NCI-H2029 (cell line): ENCODE measurements around the gene RHNO1.
"Not testable (repeated sequence)": the region's sequence is repeated elsewhere in the genome, so short reads cannot be mapped to it uniquely, and the experiment has no call there.

ENCODE experiments used
- DNase-seq: peaks from one replicate; lab custom pipeline; 2025; lab: John Stamatoyannopoulos, UW

RHNO1 gene

DNA sequence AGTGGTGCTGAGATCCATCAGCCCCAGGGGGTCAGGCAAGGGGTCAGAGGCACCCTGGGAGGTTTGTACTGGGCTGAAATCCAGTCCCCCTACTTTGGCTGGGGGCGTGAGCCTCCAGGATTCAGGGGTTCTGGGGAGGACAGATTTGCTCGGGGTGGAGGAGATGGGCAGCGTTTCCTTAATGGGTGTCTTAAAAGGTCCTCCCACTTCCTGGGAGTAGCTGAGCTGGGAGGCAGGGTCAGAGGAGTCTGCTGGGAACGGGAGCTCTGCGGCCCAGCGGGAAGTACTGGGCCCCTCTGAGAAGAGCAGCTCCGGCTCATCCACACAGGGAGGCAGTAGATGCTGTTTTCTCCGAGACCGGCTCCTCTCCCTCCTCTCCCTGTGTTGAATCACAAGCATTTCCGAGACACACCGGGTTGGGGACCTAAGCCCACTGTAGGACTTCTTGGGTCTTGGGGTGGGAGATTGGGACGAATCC is 18.0 kb upstream of the RHNO1 start:
- no peak for DNase-seq

DNA sequence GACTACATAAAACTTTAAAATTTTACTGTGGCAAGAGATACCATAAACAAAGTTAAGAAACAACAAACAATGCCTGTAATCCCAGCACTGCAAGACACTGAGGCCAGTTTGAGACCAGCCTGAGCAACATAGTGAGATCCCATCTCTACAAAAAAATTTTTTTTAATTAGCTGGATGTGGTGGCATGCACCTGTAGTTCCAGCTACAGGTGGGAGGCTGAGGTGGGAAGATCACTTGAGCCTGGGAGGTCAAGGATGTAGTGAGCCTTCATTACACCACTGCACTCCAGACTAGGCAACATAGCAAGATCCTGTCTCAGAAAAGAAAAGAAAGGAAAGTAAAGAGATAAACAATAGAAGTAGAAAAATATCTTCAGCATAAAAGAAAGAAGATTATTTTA is 16.9 kb upstream of the RHNO1 start:
- DNase-seq, result no peak

DNA sequence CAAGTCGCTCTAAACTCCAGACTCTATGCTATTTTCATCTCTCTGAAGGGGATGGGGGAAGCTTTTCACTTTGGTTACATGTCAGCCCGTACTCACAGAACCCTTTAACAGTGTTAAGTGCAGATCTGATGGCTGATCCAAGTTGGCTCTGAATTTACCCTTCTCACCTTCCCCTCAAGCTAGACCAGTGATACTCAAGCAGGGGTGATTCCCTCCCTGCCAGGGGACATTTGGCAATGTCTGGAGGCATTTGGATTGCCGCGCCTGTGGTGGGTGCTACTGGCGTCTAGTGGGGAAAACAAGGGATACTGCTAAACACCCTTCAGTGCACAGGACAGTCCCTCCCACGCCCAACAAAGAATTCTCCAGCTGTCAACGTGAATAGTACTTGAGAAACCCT is 14.1 kb upstream of the RHNO1 start:
- DNase-seq, result no peak

DNA sequence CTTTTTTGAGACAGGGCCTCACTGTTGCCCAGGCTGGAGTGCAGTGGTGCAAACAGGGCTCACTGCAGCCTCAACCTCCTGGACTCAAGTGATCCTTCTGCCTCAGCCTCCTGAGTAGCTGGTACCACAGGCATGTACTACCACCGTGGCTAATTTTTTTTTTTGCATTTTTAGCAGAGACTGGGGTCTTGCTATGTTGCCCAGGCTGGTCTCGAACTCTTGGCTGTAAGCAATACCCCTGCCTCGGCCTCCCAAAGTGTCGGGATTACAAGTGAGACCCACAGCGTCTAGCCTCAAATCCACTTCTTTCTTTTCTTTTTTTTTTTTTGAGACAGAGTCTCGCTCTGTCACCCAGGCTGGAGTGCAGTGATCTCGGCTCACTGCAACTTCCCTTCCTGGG is 13.6 kb upstream of the RHNO1 start:
- DNase-seq, result not testable (repeated sequence)

DNA sequence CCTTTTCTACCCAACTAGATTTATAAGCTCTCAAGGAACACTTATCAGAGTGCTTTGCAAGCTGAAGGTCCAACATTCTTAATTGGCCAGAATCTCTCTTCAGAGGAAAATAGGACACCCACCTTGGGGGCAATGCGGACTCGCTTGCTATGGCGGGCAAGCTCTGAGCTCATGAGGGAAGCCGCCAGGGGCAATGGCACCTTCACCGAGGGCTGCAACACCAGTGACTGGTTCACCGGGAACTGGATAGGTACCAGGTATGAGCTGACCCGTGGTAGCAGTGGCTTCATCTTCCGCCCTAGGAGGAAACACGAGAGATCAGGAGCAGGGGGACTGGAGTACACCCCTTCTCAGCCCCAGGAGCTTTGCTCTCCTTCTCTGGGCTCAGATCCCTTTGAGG is 12.8 kb upstream of the RHNO1 start:
- DNase-seq, result no peak

DNA sequence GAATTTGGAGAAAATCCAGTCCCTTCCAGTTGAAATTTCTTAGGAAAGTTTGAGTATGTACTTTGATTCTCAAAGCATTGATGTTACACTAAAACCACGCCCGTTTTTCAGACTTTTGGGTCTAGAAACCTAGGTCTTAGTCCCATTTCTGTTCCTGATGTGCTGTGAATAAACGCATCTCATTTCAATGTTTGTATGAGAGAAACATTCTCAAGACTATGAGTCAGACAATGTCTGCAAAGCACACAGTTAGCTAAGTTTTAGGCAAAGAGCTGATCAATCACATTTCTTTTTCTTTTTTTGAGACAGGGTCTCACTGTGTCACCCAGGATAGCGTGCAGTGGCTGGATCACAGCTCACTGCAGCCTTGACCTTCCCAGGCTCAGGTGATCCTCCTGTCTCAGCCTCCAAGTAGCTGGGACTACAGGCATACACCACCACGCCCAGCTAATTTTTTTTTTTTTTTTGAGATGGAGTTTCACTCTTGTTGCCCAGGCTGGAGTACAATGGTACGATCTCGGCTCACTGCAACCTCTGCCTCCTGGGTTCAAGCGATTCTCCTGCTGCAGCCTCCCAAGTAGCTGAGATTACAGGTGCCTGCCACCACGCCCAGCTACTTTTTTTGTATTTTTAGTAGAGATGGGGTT is 7.9 kb upstream of the RHNO1 start:
- DNase-seq, result not testable (repeated sequence)

DNA sequence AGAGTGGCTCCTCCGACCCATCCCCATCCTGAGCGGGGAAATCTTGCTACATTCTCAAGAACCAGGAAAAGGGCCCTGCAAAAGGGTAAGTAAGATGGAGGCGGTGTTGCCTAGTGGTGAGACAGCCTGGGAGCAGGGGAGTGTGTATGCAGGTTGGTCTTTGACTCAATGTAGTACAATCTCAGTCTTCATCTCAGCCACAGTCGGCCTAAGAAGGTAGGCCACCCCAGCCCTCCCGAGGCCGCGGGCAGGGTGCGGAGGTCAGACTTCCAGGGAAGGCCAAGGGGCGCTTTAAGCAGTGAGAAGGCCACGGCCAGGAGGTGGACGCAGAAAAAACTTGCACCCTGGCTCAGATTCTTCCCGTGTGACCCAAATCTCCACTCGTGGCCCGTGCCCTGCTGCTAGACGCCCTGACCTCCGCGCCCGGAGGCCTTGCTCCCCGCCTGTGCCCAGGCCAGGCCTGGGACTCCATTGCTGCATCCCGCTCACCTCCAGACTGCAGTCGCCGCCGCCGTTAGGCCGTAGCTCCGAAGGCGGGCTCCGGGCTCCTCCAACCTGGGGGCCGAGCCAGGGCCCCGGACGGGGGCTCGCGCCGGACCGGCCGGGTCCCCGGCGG is 484 bp upstream of the RHNO1 start:
- no peak for DNase-seq

DNA sequence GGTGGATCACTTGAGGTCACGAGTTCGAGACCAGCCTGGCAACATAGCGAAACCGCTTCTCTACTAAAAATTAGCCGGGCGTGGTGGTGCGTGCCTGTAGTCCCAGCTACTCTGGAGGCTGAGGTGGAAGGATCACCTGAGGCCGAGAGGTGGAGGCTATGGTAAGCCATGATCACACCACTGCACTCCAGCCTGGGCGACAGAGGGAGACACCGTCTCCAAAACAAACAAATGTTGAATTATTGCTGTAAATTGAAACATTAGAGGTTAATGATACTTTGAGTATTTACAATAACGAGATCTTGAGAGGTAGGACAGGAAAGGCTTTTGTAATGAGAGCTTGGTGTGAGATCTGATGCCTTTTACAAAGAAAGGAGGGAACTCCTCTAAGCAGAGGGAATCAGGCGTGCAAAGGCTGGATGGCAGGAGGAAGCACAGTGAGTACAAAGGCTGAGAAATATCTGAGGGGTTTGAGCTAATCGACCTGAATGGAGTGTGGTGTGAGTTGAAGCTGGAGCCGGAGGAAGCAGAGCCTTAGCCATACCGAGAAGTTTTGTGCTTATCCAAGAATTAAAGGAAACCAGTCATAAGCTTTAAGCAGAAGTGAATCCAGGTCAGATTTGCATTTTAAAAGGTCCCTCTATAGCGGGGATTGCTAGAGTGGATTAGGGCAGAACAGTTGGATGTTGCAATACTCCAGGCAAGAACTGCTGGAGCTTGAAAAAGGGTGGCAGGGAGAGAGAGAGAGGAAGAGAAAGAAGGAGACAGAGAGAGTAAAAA is 1.1 kb downstream of the RHNO1 start:
- DNase-seq, result peak; percentile 96

DNA sequence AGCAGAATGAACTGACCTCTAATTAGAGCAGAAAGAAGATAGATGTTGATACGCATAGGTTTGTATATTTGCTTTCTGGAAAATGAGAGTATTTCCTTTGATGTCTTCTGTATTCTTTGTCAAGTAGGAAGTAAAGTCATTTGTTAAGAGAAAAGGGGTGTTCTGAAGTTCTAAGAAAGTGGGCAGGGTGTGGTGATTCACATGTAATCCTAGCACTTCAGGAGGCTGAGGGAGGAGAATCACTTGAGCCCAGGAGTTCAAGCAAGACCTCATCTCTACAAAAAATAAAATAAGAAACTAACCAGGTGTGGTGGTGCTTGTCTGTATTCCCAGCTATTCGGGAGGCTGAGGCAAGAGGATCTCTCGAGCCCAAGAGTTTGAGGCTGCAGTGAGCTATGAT is 2.8 kb downstream of the RHNO1 start:
- DNase-seq, result no peak

DNA sequence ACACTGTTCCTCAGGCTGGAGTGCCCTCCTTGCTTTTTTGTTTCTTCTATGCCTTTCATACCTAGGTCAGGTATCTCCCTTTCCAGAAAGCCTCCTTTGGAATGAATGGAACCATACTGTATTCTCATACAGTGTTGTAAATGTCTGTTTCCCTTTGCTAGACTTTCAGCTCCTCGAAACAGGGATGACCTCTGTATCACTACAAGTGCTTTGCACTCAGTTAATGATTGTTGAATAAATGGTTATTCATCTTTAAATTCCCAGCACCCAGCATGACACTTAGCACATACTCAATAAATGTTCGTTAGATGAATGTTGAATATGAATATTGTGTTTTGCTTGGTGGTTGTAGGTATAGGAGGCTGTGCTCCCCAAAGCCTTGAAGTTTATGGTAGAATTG is 7.8 kb downstream of the RHNO1 start:
- DNase-seq, result no peak

DNA sequence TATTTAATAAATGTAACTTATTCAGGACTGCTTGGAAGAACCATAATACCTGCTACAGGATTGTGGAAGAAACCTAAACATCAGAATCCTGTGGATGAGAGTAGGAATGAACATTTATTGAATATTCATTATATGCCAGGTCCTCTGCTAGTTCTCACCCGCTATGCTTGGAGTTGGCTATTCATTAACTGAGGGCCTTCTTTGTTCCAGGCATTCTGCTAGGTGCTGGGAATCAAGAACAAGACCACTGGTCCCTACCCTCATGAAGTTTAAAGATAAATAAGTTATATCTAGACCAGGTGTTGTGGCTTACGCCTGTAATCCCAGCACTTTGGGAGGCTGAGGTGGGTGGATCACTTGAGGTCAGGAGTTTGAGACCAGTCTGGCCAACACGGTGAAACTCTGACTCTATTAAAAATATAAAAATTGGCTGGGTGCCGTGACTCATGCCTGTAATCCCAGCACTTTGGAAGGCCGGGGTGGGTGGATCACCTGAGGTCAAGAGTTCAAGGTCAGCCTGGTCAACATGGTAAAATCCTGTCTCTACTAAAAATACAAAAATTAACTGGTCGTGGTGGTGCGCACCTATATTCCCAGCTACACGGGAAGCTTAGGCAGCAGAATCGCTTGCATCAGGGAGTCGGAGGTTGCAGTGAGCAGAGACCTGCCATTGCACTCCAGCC is 9.9 kb downstream of the RHNO1 start:
- no peak for DNase-seq

DNA sequence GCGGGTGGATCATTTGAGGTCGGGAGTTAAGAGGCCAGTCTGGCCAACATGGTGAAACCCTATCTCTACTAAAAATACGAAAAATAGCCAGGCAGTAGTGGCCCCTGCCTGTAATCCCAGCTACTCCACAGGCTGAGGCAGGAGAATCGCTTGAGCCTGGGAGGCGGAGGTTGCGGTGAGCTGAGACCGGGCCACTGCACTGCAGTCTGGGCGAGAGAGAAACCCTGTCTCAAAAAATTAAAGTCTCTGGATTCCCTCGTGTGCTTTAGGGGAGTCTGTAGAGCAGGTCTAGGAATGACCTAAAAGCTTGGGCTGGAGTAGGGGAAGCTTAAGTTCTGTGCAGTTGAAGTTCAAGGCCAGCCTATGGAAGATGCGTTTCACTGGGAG is 13.0 kb downstream of the RHNO1 start:
- no peak for DNase-seq

DNA sequence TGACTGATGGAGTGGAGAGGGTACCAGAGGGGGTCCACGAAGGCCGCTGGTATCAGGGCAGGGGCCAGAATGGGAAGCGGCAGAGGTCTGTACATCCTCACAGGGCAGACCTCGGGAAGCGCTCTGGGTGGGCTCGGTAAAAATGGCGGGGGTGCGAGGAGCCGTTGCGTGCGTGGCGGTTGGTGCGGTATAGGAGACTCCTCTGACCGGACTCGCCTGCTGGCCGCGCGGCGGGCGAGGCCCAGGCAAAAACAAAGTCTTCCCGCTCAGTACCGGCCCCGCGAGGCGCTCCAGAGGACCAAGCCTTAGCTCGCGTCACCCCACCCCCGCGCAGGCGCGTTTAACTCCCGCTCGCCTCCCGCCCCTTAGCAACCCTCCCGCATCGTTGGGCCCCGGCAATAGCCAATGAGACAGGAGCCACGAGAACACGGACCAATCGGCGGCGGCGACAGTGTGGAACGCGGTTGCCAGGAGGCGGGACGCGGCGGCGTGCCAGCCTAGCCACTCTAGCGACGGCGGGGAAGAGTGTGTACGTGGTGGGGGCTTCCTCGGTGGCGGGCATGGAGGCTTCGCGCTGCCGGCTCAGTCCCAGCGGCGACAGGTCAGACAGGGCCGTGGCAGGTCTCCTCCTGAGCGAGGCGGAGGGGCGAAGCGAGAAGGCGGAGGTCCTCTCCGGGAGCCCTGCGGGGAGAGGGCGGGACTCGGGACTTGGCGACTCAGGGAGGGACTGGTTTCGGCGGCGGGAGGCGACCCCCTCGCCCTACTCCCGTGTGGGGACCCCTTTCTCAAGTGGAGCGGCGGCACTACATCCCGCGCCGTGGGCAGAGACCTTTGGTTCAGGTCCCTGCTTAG is 13.6 kb downstream of the RHNO1 start, which contains the start of gene TULP3:
Gene TULP3, plus strand, starts transcription at position 504 of the 852 bp plus-strand sequence. Its CDS starts 57 bp downstream, at position 561.
- DNase-seq, result peak; percentile 98

DNA sequence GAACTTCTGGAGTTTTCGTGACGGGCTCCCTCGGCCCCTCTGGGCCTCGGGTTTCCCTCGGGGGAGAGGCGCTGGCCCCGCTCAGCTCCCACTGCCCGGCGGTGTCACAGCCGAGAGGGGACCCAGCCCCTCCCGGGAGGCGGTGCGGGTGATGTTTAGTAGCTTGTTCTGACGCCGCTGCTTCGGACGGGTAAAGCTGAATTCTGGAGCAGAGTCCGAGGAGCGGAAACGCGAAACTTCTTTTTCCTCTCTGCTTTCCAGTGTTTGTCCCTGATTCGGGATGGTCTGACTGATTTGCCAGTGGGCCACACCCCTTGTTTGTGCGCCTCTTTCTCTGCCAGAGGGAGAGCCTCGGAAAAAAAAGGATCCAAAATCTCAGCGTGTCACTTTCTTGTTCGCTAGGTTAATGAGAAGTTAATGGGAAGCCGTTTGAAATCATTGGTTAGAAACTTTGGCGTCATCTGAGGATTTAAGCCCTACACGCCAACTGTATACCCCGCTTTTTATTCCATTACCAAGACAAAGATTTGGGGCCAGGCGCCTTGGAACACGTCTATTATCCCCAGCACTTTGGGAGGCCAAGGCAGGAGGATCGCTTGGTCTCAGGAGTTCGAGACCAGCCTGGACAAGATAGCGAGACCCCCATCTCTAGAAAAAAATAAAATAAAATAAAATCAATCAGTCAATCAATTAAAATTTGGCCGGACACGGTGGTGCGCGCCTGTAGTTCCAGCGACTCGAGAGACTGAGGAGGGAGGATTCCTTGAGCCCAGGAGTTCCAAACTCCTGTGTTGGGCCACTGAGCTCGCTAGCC is 14.4 kb downstream of the RHNO1 start:
- DNase-seq, result no peak

DNA sequence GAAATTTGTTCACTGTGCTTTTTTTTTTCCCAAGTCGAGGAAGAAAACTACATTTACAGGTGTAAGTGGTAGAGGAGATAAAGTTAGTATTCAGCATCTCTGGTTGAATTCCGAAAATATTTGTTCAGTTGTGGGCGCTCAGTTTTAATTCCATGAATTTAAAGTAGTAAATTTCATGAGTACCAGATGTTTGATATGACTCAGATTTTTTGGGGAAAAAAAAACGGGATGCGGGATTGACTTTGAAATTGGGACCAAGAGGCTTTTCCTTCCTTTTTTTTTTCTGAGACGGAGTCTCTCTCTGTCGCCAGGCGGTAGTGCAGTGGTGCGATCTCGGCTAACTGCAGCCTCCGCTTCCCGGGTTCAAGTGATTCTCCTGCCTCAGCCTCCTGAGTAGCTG is 15.2 kb downstream of the RHNO1 start:
- no peak for DNase-seq

DNA sequence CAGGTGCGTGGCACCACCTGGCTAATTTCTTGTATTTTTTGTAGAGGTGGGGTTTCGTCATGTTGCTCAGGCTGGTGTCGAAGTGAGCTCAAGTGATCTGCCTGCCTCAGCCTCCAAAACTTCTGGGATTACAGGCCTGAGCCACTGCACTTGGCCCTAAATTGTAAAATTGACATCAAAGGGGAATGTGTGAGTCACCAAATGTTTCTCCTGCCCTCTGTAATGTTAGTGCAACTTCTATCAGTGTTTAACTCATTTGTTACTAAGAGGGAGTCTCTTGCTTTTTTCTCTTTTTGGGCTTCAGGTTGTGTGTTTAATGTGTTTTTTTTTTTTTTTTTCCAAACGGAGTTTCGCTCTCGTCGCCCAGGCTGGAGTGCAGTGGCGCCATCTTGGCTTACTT is 16.0 kb downstream of the RHNO1 start:
- DNase-seq, result no peak

DNA sequence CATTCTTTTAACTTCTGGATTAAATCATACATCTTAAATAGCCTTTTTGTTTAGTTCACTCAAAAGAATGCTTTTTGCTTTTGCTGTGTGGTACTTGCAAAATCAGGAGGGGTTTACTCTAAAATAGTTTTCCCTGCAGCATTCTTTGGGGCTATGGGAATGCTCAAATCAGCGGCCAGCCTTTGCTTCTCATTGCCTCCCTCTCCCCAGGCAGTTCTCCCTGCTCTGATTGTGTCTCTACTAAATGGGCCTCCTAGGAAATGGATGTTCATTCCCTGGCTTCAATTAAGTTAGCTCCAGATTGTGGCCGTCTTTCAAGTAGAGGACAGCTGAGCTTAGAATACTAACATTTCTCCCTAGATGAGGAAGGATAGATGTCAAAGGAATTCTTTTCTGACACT is 18.0 kb downstream of the RHNO1 start:
- no peak for DNase-seq

DNA sequence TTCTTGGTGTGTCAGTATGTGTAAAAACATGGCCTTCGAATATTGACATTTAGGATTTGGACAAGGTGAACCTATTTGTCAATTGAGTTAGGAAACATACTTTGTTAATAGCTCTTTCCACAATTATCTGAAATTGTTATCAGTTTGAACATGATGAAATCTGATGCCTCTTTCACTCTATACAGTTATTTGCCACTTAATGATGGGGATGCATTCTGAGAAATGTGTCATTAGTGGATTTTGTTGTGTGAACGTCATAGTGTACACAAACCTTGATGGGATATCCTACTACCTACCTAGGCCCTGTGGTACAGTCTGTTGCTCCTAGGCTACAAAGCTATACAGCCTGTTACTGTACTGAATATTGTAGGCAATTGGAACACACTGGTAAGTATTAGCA is 18.5 kb downstream of the RHNO1 start:
- no peak for DNase-seq

DNA sequence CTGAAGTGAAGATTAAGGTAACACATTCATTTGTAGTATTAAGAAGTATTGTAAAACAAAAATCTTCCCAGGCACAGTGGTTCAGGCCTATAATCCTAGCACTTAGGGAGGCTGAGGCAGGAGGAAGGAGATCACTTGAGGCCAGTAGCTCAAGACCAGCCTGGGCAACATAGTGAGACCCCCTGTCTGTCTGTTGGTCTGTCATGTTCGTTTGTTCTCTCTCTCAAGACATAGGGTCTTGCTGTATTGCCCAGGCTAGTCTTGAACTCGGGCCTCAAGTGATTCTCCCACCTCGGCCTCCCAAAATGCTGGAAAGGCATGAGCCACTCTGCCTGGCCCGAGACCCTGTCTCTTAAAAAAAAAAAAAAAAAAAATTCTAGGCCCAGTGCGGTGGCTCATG is 20.4 kb downstream of the RHNO1 start:
- no peak for DNase-seq

DNA sequence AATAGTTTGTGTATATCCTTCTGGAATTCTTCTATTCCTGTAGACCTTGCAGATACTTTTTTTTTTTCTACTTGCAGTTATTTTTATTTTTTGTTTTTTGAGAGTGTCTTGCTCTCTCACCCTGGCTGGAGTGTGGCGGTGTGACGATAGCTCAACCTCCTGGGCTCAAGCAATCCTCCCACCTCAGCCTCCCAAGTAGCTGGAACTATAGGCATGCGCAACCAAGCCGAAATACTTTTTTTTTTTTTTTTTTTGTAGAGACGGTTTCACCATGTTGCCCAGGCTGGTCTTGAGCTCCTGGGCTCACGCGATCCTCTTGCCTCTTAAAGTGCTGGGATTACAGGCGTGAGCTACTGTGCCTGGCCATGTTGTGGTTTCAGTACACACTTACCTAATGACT is 23.6 kb downstream of the RHNO1 start:
- no peak for DNase-seq
